Sigmoid colon (tissue), 7 donors: ENCODE data around the gene CHN2. TPM values are rescaled to one million over a fixed set of nuclear protein-coding genes. Genes with fewer than 3 reads are reported as not detected.

Experiments
- DNase-seq: peaks from one replicate; pipeline ENCODE4 v3.0.0-alpha.2; 2019
- H3K27ac ChIP-seq, 4 donors: fragments of 200-600 bp; sonication (generic); one replicate each; pipeline ENCODE4 v1.5.1; 2016 to 2019; ENCODE audit warnings: mild to moderate bottlenecking in 1 of 4
- H3K27me3 ChIP-seq, 3 donors: fragments of 200-600 bp; sonication (generic); one replicate each; pipeline ENCODE4 v1.5.1; 2019; ENCODE audit warnings: mild to moderate bottlenecking in 1 of 3
- H3K36me3 ChIP-seq, 4 donors: fragments of 200-600 bp; sonication (generic); one replicate each; pipeline ENCODE4 v1.5.1; 2016 to 2019
- H3K4me1 ChIP-seq, 4 donors: fragments of 200-600 bp; sonication (generic); one replicate each; pipeline ENCODE4 v1.5.1; 2017 to 2019
- H3K4me3 ChIP-seq, 4 donors: fragments of 200-600 bp; sonication (generic); one replicate each; pipeline ENCODE4 v1.5.1; 2017 to 2019; ENCODE audit warnings: mild to moderate bottlenecking in 2 of 4, moderate library complexity in 1 of 4
- H3K9me3 ChIP-seq, 4 donors: fragments of 200-600 bp in 3 of 4; sonication (generic) in 3 of 4; one replicate each; pipeline versions ENCODE4 v1.5.1 to v1.6.1; 2013 to 2019
- CTCF ChIP-seq, 4 experiments: fragments of 450-650 bp in 3 of 4; fragments of 200-600 bp in 1 of 4; IDR thresholded peaks; one replicate each; pipeline ENCODE4 v1.5.1; 2016 to 2019; ENCODE audit warnings: antibody characterized with exemption in 4 of 4, mild to moderate bottlenecking in 3 of 4, moderate library complexity in 2 of 4
- EP300 ChIP-seq, 4 donors: sonication (generic); formaldehyde crosslinking; IDR thresholded peaks; one replicate each; pipeline ENCODE4 v1.6.1; 2017; ENCODE audit warnings: antibody characterized with exemption in 4 of 4
- POLR2A ChIP-seq, 2 donors: fragments of 450-650 bp; IDR thresholded peaks; one replicate each; pipeline ENCODE4 v1.6.1; 2016; ENCODE audit warnings: antibody characterized with exemption in 2 of 2, mild to moderate bottlenecking in 2 of 2, moderate library complexity in 2 of 2
- POLR2AphosphoS5 ChIP-seq, 4 donors: sonication (generic); formaldehyde crosslinking; IDR thresholded peaks; one replicate each; pipeline ENCODE4 v1.6.1; 2017; ENCODE audit warnings: antibody characterized with exemption in 4 of 4
- WGBS, 2 donors: extraction: QIAGEN DNeasy Blood & Tissue Kit; methylation state at CpG; one replicate each; pipeline ENCODE4 v1.1.7; 2013; 5-methylcytosine and 5-hydroxymethylcytosine counted together
- intact Hi-C: fragments of 100-400 bp; cut with DNase I; formaldehyde crosslinking; loops from one replicate; pipeline ENCODE4 v1.15.1; 2023
- polyA plus RNA-seq, 3 donors: library from polyadenylated mRNA; stranded (reverse); fragments of 200-250 nt; gene quantifications; one replicate each; pipeline ENCODE4 v1.2.3, GENCODE V29; 2013
- total RNA-seq, 4 donors: library from RNA; depleted of rRNA; stranded (reverse); fragments of >200 nt; gene quantifications; one replicate each; pipeline ENCODE4 v1.1.0, GENCODE V29; 2016
- donor health status: healthy with polysubstance abuse.
- donor health status: Bipolar disorder and iron deficiency.
- donor health status: healthy.

CHN2 gene
- total and polyA plus RNA-seq, 7 donors, result 4.2 to 37.7 (median 15.8) TPM

GRCh38 chr7:29418056-29418455 lies 223.5 kb downstream of the CHN2 start:
- Histone ChIP-seq H3K27ac (no peak overlapping the region), H3K4me3 (no peak overlapping the region), H3K27me3 (no peaks in the 10 kb centered on the region), H3K36me3 (no peaks in the 10 kb centered on the region), H3K4me1 (no peaks in the 10 kb centered on the region), H3K9me3 (no peaks in the 10 kb centered on the region)
- no peak for DNase-seq
- TF ChIP-seq CTCF (IDR thresholded peaks at IDR 0.05), result no peak
- TF ChIP-seq POLR2AphosphoS5 (IDR thresholded peaks at IDR 0.05), result no peak
- no peak for TF ChIP-seq POLR2A (IDR thresholded peaks at IDR 0.05)
- TF ChIP-seq EP300 (IDR thresholded peaks at IDR 0.05), result no peak
- intact Hi-C loops, result no loop called here
- 95 to 97% methylated on average over 12 of the region's 12 CpGs for WGBS, 2 donors

GRCh38 chr7:29418651-29419050 lies 224.1 kb downstream of the CHN2 start:
- TF ChIP-seq EP300 (IDR thresholded peaks at IDR 0.05), result no peak
- TF ChIP-seq POLR2A (IDR thresholded peaks at IDR 0.05), result no peak
- TF ChIP-seq CTCF (IDR thresholded peaks at IDR 0.05), result no peak
- no peak for TF ChIP-seq POLR2AphosphoS5 (IDR thresholded peaks at IDR 0.05)
- 86 to 88% methylated on average over 6 of the region's 6 CpGs for WGBS, 2 donors
- Histone ChIP-seq H3K4me3 (no peak overlapping the region), H3K36me3 (no peaks in the 10 kb centered on the region), H3K27ac (no peak overlapping the region), H3K9me3 (no peaks in the 10 kb centered on the region), H3K4me1 (no peaks in the 10 kb centered on the region), H3K27me3 (no peaks in the 10 kb centered on the region)
- intact Hi-C loops, result no loop called here
- no peak for DNase-seq

- Histone ChIP-seq H3K4me3 (no peak overlapping the region), H3K27me3 (no peaks in the 10 kb centered on the region), H3K27ac (no peak overlapping the region), H3K36me3 (no peaks in the 10 kb centered on the region), H3K9me3 (no peaks in the 10 kb centered on the region), H3K4me1 (no peaks in the 10 kb centered on the region)
- DNase-seq, result no peak
- TF ChIP-seq CTCF (IDR thresholded peaks at IDR 0.05) (no peak), EP300 (IDR thresholded peaks at IDR 0.05) (no peak), POLR2AphosphoS5 (IDR thresholded peaks at IDR 0.05) (no peak), POLR2A (IDR thresholded peaks at IDR 0.05) (no peak)
- intact Hi-C loops, result no loop called here
These were observed 225.4 kb downstream of the CHN2 start for GRCh38 chr7:29420011-29420410.

GRCh38 chr7:29421010-29421956 lies 226.7 kb downstream of the CHN2 start:
- Histone ChIP-seq H3K4me3 (no peak overlapping the region), H3K27me3 (no peaks in the 10 kb centered on the region), H3K9me3 (no peaks in the 10 kb centered on the region), H3K27ac (no peak overlapping the region), H3K4me1 (no peaks in the 10 kb centered on the region), H3K36me3 (no peaks in the 10 kb centered on the region)
- WGBS, 2 donors, result 83 to 85% methylated on average over 12 of the region's 12 CpGs
- intact Hi-C loops, result no loop called here
- no peak for TF ChIP-seq POLR2A (IDR thresholded peaks at IDR 0.05)
- no peak for TF ChIP-seq EP300 (IDR thresholded peaks at IDR 0.05)
- no peak for TF ChIP-seq CTCF (IDR thresholded peaks at IDR 0.05)
- no peak for TF ChIP-seq POLR2AphosphoS5 (IDR thresholded peaks at IDR 0.05)
- DNase-seq, result no peak
